Hypothalamus (tissue), 51 donors: ENCODE data around the gene EFTUD2.

ENCODE experiments used
- DNase-seq, 51 donors: peaks; one replicate each; lab custom pipeline; 2025; lab: John Stamatoyannopoulos, UW

The EFTUD2 gene

GRCh38 chr17:44898768-44899073, 524 bp downstream of the EFTUD2 start:
- no peak for DNase-seq

GRCh38 chr17:44894642-44895041, 4.6 kb downstream of the EFTUD2 start:
- DNase-seq: no peak

- DNase-seq: no peak
Measured at GRCh38 chr17:44892250-44892649, 7.0 kb downstream of the EFTUD2 start.

GRCh38 chr17:44889003-44889402, 10.2 kb downstream of the EFTUD2 start:
- DNase-seq: no peak

GRCh38 chr17:44887971-44888954, 11.0 kb downstream of the EFTUD2 start:
- DNase-seq: no peak

- no peak for DNase-seq
Measured at GRCh38 chr17:44887016-44887415, 12.2 kb downstream of the EFTUD2 start.

- no peak for DNase-seq
Measured at GRCh38 chr17:44884941-44885340, 14.3 kb downstream of the EFTUD2 start.

GRCh38 chr17:44881145-44881544, 18.1 kb downstream of the EFTUD2 start:
- DNase-seq: no peak

GRCh38 chr17:44880062-44880461, 19.2 kb downstream of the EFTUD2 start:
- DNase-seq: no peak

- DNase-seq: no peak
Measured at GRCh38 chr17:44879376-44879775, 19.9 kb downstream of the EFTUD2 start.

GRCh38 chr17:44878627-44879221, 20.5 kb downstream of the EFTUD2 start:
- DNase-seq: peak in 1 of 51 donors; percentile 12

- DNase-seq: no peak
Measured at GRCh38 chr17:44877121-44877520, 22.1 kb downstream of the EFTUD2 start.

- DNase-seq: no peak
Measured at GRCh38 chr17:44875761-44876160, 23.5 kb downstream of the EFTUD2 start.

- DNase-seq: peak in 4 of 51 donors; percentile 1 to 55 (median 4)
Measured at GRCh38 chr17:44872131-44872768, 27.0 kb downstream of the EFTUD2 start.

- peak in 1 of 51 donors; percentile 19 for DNase-seq
Measured at GRCh38 chr17:44871556-44871955, 27.7 kb downstream of the EFTUD2 start.

GRCh38 chr17:44867841-44868240, 31.4 kb downstream of the EFTUD2 start:
- no peak for DNase-seq

GRCh38 chr17:44865931-44866330, 33.3 kb downstream of the EFTUD2 start:
- no peak for DNase-seq

GRCh38 chr17:44865231-44865660, 34.0 kb downstream of the EFTUD2 start:
- DNase-seq: peak in 39 of 51 donors; percentile 1 to 65 (median 26)

GRCh38 chr17:44864831-44865230, 34.4 kb downstream of the EFTUD2 start:
- DNase-seq: no peak

GRCh38 chr17:44863061-44863918, 36.0 kb downstream of the EFTUD2 start:
- DNase-seq: no peak
